Stimulated activated CD4-positive, alpha-beta T cell treated with anti-CD3 and anti-CD28 coated beads, Interleukin-12 subunit alpha, Interleukin-12 subunit beta, amount 100 ng/mL, for 48 hours (primary cell): Measurements from ENCODE around the gene PIEZO1.
"Not testable (repeated sequence)": the region's sequence is repeated elsewhere in the genome, so short reads cannot be mapped to it uniquely, and the experiment has no call there.

Experiments used
- DNase-seq, 3 donors: peaks; one replicate each; pipeline ENCODE4 v3.0.0-alpha.2; 2020; ENCODE audit warnings: low read depth in 2 of 3, low spot score in 1 of 3

PIEZO1 gene

GRCh38 chr16:88673716-88674379, 111.2 kb downstream of the PIEZO1 start:
- no peak for DNase-seq

GRCh38 chr16:88672776-88673175, 112.2 kb downstream of the PIEZO1 start:
- DNase-seq, result no peak

- no peak for DNase-seq
Measured at GRCh38 chr16:88671806-88672205, 113.2 kb downstream of the PIEZO1 start.

GRCh38 chr16:88669980-88670379, 115.0 kb downstream of the PIEZO1 start:
- no peak for DNase-seq

GRCh38 chr16:88669493-88669892, 115.5 kb downstream of the PIEZO1 start:
- not testable (repeated sequence) for DNase-seq

GRCh38 chr16:88667461-88667860, 117.6 kb downstream of the PIEZO1 start:
- no peak for DNase-seq

GRCh38 chr16:88665570-88665969, 119.5 kb downstream of the PIEZO1 start:
- no peak for DNase-seq
